ENCODE measurements around the gene ACYP2.
"Not testable (repeated sequence)": the region's sequence is repeated elsewhere in the genome, so short reads cannot be mapped to it uniquely, and the experiment has no call there.

The ACYP2 gene

DNA sequence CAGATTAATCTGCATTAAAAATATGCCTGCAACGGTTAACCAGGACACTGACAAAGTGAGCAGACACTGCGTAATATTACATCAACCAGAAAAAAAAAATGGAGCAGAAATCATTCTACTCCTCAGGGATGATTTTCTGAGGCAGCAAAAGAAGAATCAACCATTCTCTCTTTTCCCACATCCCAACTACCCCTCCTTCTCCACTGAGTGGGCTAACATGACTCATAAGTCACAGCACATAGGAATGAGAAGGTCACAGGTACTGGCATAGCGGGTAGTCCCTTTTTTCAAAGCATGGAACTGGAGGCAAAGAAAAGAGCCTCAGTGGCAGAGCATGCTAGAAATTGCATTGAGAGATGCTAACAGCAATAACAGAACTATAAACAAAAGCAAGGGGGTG is 194.9 kb downstream of the ACYP2 start:
- Mint-ChIP-seq H3K9me3 (no peaks in the 10 kb centered on the region), H3K4me3 (no peak overlapping the region), H3K27me3 (no peaks in the 10 kb centered on the region), H3K36me3 (ENCODE audit: insufficient read depth) (no peaks in the 10 kb centered on the region), H3K27ac (ENCODE audit: low read depth) (no peak overlapping the region), H3K4me1 (no peaks in the 10 kb centered on the region)
- no peak for ATAC-seq (replicated peaks; ENCODE audit: extremely low read depth, poor library complexity, severe bottlenecking)
- no peak for DNase-seq (ENCODE audit: low spot score in 2 of 2)

DNA sequence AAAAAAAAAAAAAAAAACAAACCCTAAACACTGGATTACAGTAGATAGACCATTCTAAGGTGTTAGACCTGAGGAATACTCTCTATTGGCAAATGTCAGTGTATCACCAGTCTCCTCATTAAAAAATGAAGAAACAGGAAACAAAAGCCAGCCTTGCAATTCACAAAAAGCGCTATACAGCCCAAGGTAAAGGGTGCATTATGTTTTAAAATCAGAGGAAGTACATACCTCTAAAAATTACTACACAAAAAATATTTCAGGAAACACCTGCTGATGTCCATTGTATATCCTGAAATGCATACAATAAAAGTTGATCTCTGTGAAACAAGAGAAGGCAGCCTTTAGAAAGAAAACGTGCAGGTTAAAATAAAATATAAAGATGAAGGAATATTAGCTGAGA is 195.5 kb downstream of the ACYP2 start:
- DNase-seq (ENCODE audit: low spot score in 2 of 2), result no peak
- Mint-ChIP-seq H3K4me1 (no peaks in the 10 kb centered on the region), H3K27me3 (no peaks in the 10 kb centered on the region), H3K4me3 (no peak overlapping the region), H3K9me3 (no peaks in the 10 kb centered on the region), H3K36me3 (ENCODE audit: insufficient read depth) (no peaks in the 10 kb centered on the region), H3K27ac (ENCODE audit: low read depth) (no peak overlapping the region)
- ATAC-seq (replicated peaks; ENCODE audit: extremely low read depth, poor library complexity, severe bottlenecking), result no peak

DNA sequence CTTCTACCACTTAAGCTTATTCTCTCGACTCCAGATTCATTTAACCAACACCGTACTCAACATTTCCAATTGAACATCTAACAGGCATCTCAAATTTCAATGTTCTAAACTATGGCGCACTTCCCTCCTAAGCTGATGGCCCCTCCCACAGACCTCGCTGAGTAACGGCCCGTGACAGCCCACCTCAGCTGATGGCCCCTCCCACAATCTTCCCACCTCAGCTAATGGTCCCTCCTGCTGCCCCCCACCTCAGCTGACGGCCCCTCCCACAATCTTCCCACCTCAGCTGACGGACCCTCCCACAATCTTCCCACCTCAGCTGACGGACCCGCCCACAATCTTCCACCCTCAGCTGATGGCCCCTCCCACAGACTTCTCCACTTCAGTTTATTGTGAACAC is 197.7 kb downstream of the ACYP2 start:
- Mint-ChIP-seq H3K4me1 (no peaks in the 10 kb centered on the region), H3K9me3 (no peaks in the 10 kb centered on the region), H3K36me3 (ENCODE audit: insufficient read depth) (no peaks in the 10 kb centered on the region), H3K4me3 (no peak overlapping the region), H3K27ac (ENCODE audit: low read depth) (no peak overlapping the region), H3K27me3 (no peaks in the 10 kb centered on the region)
- no peak for DNase-seq (ENCODE audit: low spot score in 2 of 2)
- no peak for ATAC-seq (replicated peaks; ENCODE audit: extremely low read depth, poor library complexity, severe bottlenecking)

DNA sequence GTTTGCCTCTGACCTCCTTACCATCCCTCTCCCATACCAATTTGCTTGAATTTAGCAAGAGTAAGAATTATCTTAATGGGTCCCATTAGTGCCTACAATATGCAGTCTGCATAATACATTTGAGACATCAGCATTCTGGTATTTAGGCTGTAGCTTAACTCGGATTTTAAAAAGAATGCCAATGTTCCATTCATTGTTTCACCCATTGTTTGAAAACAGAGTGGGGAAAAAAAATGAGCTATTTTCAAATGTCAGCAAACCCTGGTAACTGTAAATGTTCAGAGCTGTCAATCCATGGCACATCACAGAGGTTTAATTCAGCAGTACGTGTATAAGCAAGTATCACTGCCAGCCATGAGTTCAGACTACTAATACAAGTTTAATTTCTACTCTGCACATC is 202.6 kb downstream of the ACYP2 start:
- Mint-ChIP-seq H3K27me3 (no peaks in the 10 kb centered on the region), H3K36me3 (ENCODE audit: insufficient read depth) (no peaks in the 10 kb centered on the region), H3K4me3 (no peak overlapping the region), H3K9me3 (no peaks in the 10 kb centered on the region), H3K27ac (ENCODE audit: low read depth) (no peak overlapping the region), H3K4me1 (no peaks in the 10 kb centered on the region)
- ATAC-seq (replicated peaks; ENCODE audit: extremely low read depth, poor library complexity, severe bottlenecking), result no peak
- no peak for DNase-seq (ENCODE audit: low spot score in 2 of 2)

DNA sequence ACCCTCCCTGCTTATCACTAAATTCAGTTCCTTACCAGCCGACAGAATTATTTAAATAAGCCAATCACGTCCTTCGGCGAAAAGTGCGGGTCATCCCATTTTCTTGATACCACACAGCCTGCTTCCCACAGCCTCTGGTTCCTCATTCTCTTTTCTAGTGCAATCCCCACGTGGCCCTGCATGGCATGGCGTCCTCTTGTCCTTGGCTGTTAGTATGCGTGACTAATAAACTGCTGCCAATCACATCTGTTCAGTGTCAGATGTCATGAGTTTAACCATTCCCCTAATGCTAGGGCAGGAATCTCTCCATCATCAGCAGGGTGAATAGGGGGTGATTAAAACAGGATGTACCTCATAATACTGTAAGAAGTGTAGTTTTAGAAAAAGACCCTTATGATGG is 203.4 kb downstream of the ACYP2 start:
- H3K36me3 Mint-ChIP-seq (ENCODE audit: insufficient read depth), result no peaks in the 10 kb centered on the region
- H3K4me1 Mint-ChIP-seq, result no peaks in the 10 kb centered on the region
- no peaks in the 10 kb centered on the region for H3K9me3 Mint-ChIP-seq
- H3K27me3 Mint-ChIP-seq, result no peaks in the 10 kb centered on the region
- ATAC-seq (replicated peaks; ENCODE audit: extremely low read depth, poor library complexity, severe bottlenecking) (no peak), DNase-seq (ENCODE audit: low spot score in 2 of 2) (no peak)
- no peak overlapping the region for H3K27ac Mint-ChIP-seq (ENCODE audit: low read depth)
- H3K4me3 Mint-ChIP-seq, result no peak overlapping the region

DNA sequence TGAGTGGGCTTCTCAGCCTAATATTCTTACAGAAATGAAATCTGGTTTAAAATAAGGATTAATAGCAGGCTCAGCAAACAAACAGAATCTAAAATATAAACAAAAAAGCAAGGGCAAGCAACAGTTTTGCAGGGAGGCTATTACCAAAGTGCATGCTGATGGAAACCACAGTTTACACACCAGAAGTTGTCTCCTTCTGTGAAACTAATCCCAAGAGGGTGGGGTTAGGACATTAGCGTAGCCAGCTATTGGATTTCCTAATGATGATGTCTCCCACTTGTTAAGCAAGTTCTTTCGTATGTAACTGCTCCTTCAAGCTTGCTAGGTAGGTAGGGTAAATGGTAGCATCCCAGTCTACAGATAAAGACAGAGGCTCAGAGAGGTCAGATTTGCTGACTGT is 205.6 kb downstream of the ACYP2 start:
- Mint-ChIP-seq H3K4me1 (no peaks in the 10 kb centered on the region), H3K9me3 (no peaks in the 10 kb centered on the region), H3K27me3 (peaks cover 7% of the 10 kb centered on the region), H3K4me3 (no peak overlapping the region), H3K27ac (ENCODE audit: low read depth) (no peak overlapping the region), H3K36me3 (ENCODE audit: insufficient read depth) (no peaks in the 10 kb centered on the region)
- ATAC-seq (replicated peaks; ENCODE audit: extremely low read depth, poor library complexity, severe bottlenecking) (no peak), DNase-seq (ENCODE audit: low spot score in 2 of 2) (no peak)

DNA sequence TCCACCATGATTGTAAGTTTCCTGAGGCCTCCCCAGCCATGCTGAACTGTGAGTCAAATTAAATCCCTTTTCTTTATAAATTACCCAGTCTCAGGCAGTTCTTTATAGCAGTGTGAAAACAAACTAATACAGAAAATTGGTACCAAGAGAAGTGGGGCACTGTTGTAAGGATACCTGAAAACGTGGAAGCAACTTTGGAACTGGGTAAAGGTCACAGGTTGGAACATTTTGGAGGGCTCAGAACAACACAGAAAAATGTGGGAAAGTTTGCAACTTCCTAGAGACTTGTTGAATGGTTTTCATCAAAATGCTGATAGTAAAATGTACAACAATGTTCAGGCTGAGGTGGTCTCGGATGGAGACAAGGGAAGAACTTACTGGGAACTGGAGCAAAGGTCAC is 209.1 kb downstream of the ACYP2 start:
- not testable (repeated sequence) for H3K27ac Mint-ChIP-seq (ENCODE audit: low read depth); H3K9me3 Mint-ChIP-seq; H3K36me3 Mint-ChIP-seq (ENCODE audit: insufficient read depth); ATAC-seq (replicated peaks; ENCODE audit: extremely low read depth, poor library complexity, severe bottlenecking); H3K4me3 Mint-ChIP-seq; H3K27me3 Mint-ChIP-seq; H3K4me1 Mint-ChIP-seq; DNase-seq (ENCODE audit: low spot score in 2 of 2)

DNA sequence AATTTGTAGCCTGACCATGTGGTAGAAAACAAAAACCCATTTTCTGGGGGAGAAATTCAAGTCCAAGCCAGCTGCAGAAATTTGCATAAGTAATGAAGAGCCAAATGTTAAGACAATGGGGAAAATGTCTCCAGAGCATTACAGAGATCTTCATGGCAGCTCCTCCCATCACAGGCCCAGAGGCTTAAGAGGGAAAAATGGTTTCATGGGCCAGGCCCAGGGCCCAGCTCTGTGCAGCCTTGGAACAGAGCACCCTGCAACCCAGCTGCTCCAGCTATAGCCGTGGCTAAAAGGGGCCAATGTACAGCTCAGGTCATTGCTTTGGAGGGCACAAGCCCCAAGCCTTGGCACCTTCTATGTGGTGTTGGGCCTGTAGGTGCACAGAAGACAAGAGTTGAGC is 209.7 kb downstream of the ACYP2 start:
- DNase-seq (ENCODE audit: low spot score in 2 of 2) (no peak), ATAC-seq (replicated peaks; ENCODE audit: extremely low read depth, poor library complexity, severe bottlenecking) (no peak)
- H3K4me1 Mint-ChIP-seq, result no peaks in the 10 kb centered on the region
- peaks cover 7% of the 10 kb centered on the region for H3K27me3 Mint-ChIP-seq
- no peak overlapping the region for H3K4me3 Mint-ChIP-seq
- peaks cover under 1% of the 10 kb centered on the region for H3K36me3 Mint-ChIP-seq (ENCODE audit: insufficient read depth)
- no peaks in the 10 kb centered on the region for H3K9me3 Mint-ChIP-seq
- no peak overlapping the region for H3K27ac Mint-ChIP-seq (ENCODE audit: low read depth)

DNA sequence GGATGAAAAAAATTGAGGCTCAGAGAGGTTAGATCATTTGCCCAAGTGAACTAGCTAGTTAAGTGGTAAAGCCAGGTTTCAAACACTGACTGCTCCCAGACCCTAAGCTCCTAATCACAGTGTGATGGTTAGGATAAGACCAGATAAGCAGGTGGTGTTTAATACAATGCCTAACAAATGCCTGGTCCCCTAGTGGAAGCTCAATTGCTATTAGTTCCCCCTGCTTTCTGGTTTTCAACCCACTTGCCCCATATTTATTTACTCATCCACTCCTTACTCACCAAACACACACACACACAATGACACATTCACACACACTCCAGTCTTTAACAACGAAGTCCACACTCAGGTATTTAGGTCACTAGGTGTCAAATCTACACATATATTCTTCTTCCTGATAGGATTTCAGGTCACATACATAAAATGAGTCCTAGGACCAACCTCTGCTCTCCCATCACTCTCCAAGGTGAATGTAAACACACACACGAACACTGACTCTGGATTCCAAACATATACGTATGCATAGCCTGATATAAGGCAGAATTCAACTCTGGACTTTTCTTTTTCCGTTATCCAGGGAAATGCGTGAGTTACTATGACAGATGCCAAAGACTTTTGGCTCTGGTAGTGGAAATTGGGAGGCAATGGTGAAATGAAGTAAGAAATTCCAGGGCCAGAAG is 214.2 kb downstream of the ACYP2 start:
- Mint-ChIP-seq H3K9me3 (no peaks in the 10 kb centered on the region), H3K36me3 (ENCODE audit: insufficient read depth) (peaks cover 9% of the 10 kb centered on the region), H3K27ac (ENCODE audit: low read depth) (no peak overlapping the region), H3K27me3 (peaks cover 20% of the 10 kb centered on the region), H3K4me3 (peak overlapping the region; percentile 85), H3K4me1 (peaks cover 12% of the 10 kb centered on the region)
- ATAC-seq (replicated peaks; ENCODE audit: extremely low read depth, poor library complexity, severe bottlenecking) (no peak), DNase-seq (ENCODE audit: low spot score in 2 of 2) (no peak)

DNA sequence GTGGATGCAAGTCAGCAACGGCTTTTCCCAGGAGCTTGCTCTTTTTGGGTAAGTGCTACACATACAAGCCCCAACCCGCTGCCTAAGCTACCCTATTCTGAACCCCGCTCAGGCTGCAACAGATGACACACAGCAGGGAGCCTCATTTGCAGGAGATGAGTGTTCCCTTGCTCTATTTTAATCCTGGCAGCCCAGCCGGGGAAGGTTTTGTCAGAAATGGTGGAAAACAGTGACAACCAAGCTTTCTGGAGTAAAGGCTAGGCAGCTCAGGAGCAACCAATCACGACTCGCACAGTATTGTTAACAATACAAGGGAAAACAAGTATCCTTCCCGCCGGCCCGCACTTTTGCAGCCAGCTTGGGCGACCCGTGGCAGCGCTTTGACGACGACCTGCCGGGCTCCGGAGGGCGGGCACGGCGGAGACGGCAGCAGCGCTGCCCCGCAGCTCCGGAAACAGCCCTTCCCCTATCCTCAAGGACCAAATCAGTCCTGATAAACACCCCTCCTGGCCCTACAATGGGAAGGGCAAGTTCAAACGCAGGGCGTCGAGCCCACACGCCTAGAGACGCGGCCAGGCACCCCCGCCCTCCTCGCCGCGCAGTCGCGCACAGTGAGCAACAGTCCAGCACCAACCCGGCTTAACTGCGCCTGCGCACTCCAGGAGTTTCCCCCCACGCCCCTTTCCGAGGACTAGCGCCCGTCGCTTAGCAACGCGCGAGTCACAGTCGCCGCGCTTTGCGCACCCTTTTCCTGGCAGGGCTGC is 214.9 kb downstream of the ACYP2 start:
- Mint-ChIP-seq H3K4me3 (peak overlapping the region; percentile 85), H3K27me3 (peaks cover 19% of the 10 kb centered on the region), H3K4me1 (peaks cover 12% of the 10 kb centered on the region), H3K9me3 (no peaks in the 10 kb centered on the region), H3K36me3 (ENCODE audit: insufficient read depth) (peaks cover 9% of the 10 kb centered on the region), H3K27ac (ENCODE audit: low read depth) (peak overlapping the region; percentile 86)
- ATAC-seq (replicated peaks; ENCODE audit: extremely low read depth, poor library complexity, severe bottlenecking), result peak; percentile 95
- DNase-seq (ENCODE audit: low spot score in 2 of 2), result peak; percentile 62 to 76

DNA sequence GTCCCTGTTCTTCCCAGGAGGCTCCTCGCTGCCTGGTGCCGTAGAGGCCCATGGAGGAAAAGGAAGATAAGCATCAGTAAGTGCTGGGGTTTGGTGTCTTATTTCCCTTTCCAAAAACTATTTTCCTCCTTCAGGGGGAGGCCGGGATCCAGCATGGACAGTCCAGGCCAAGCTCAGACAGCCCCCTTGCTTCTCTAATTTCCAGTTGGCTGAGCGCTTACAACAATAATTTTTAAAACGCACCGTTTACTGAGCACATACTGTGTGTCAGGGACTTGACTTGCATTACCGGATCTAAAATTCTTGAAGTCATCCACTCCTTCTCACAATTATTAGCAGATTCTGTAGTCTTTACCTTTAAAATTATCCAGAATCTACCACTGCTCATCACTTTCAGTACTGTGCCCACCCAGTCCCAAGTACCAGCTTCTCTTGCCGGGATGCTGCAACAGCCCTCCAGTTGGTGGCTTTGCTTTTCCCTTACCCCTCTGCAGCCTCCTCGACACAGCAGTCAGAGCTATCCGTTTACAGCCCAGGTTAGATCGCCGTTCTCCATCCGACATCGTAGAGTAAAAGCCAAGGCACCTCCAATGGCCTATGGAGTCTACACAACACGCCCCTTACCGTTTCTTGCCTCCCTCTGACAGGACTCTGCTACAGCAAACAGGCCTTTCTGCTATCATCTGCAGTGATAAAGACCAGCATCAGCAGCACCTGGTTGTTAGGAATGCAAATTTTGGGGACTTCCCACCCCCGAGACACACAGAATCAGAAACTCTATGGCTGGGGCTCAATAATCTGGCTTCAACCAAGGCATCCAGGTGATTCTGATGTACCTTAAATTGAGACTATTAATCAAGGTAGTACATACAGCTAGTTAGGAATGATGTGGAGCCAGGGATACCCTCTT is 215.8 kb downstream of the ACYP2 start:
- Mint-ChIP-seq H3K27ac (ENCODE audit: low read depth) (peak overlapping the region; percentile 86), H3K9me3 (no peaks in the 10 kb centered on the region), H3K4me1 (peaks cover 12% of the 10 kb centered on the region), H3K4me3 (peak overlapping the region; percentile 85), H3K27me3 (peaks cover 19% of the 10 kb centered on the region), H3K36me3 (ENCODE audit: insufficient read depth) (peaks cover 9% of the 10 kb centered on the region)
- no peak for DNase-seq (ENCODE audit: low spot score in 2 of 2)
- peak; percentile 4 for ATAC-seq (replicated peaks; ENCODE audit: extremely low read depth, poor library complexity, severe bottlenecking)

DNA sequence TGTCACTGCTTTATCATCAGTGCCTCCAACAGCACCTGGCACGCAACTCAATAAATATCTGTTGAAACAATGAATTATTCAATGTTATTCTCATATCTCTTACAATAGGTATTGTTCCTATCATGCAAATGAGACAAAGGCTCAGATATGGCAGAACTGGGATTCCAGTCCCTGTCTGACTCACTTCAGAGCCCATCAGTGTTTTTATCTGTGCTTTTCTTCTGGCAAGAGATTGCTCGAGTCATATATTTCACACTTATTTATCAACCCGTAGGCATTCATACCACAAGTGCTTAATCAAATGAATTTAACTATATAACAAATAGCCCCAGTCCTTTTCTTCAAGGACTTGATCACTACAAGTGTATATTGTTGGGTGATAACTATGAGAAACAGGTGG is 217.0 kb downstream of the ACYP2 start:
- ATAC-seq (replicated peaks; ENCODE audit: extremely low read depth, poor library complexity, severe bottlenecking), result no peak
- no peak overlapping the region for H3K27ac Mint-ChIP-seq (ENCODE audit: low read depth)
- peak overlapping the region; percentile 2 for H3K4me3 Mint-ChIP-seq
- peaks cover 12% of the 10 kb centered on the region for H3K4me1 Mint-ChIP-seq
- peaks cover 19% of the 10 kb centered on the region for H3K27me3 Mint-ChIP-seq
- H3K9me3 Mint-ChIP-seq, result no peaks in the 10 kb centered on the region
- no peak for DNase-seq (ENCODE audit: low spot score in 2 of 2)
- peaks cover 9% of the 10 kb centered on the region for H3K36me3 Mint-ChIP-seq (ENCODE audit: insufficient read depth)
